HG03045 (cell line): ENCODE data around the gene PNN.
"Not testable (repeated sequence)": the region's sequence is repeated elsewhere in the genome, so short reads cannot be mapped to it uniquely, and the experiment has no call there.

Experiments used
- ATAC-seq: cut with Tn5 transposase; IDR thresholded peaks from one replicate; pipeline ENCODE4 v1.9.1; 2021; ENCODE audit warnings: mild to moderate bottlenecking, moderate library complexity; ENCODE audit not compliant: unreplicated experiment

Gene PNN

DNA sequence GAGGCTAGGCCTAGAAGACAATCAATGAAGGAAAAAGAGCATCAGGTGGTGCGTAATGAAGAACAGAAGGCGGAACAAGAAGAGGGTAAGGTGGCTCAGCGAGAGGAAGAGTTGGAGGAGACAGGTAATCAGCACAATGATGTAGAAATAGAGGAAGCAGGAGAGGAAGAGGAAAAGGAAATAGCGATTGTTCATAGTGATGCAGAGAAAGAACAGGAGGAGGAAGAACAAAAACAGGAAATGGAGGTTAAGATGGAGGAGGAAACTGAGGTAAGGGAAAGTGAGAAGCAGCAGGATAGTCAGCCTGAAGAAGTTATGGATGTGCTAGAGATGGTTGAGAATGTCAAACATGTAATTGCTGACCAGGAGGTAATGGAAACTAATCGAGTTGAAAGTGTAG, 5.5 kb downstream of the PNN start:
- no peak for ATAC-seq

DNA sequence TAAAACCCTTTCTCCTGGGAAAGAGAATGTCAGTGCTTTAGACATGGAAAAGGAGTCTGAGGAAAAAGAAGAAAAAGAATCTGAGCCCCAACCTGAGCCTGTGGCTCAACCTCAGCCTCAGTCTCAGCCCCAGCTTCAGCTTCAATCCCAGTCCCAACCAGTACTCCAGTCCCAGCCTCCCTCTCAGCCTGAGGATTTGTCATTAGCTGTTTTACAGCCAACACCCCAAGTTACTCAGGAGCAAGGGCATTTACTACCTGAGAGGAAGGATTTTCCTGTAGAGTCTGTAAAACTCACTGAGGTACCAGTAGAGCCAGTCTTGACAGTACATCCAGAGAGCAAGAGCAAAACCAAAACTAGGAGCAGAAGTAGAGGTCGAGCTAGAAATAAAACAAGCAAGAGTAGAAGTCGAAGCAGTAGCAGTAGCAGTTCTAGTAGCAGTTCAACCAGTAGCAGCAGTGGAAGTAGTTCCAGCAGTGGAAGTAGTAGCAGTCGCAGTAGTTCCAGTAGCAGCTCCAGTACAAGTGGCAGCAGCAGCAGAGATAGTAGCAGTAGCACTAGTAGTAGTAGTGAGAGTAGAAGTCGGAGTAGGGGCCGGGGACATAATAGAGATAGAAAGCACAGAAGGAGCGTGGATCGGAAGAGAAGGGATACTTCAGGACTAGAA, 6.1 kb downstream of the PNN start:
- no peak for ATAC-seq

DNA sequence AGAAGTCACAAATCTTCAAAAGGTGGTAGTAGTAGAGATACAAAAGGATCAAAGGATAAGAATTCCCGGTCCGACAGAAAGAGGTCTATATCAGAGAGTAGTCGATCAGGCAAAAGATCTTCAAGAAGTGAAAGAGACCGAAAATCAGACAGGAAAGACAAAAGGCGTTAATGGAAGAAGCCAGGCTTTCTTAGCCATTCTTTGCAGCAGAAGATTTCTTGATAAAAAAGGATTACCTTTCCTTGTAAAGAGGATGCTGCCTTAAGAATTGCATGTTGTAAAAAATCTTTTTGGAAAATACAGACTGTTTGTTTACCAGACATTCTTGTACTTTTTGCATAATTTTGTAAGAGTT, 6.6 kb downstream of the PNN start:
- ATAC-seq = no peak

DNA sequence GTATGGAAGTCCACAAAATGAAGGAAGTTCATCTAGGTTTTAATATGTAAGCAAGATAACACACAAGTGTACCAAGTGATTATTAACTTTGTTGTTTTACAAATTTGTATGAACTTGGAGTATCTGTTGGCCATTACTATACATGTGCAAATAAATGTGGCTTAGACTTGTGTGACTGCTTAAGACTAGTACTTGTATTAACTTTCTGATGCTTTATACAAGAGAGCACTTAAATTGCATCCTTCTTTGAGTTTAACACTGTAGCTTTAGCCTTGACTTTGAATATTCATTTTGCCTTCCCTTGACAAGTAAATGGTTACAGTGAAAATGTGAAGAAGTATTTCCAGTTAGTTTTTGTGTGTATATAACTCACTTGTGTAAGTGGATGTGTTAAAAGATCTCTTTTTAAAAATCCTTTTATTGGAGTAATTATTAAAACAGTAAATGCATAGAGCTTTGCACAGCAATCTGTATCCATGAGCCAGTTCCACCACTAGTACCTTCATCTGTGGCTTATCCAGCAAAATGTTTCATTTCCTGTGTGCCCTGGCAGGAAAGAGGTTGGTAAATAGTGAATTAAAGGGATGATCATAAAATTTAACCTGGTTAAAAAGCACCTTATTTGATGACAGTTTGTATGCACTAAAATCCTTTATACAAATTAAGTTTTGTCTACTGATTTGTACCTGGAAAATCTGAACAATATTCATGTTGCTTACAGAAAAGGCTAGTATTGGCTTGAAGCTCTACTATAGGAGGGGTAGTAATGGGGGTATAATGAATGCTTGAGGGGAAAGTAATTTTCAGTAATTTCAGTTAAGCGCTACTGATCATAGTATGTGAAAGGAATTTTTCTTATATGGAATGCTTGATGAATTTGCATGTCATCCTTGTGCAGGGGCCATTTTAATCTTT, 8.0 kb downstream of the PNN start:
- ATAC-seq = no peak

- ATAC-seq = not testable (repeated sequence)
These were observed 8.6 kb downstream of the PNN start for GRCh38 chr14:39183685-39184003.

GRCh38 chr14:39184628-39185255, 9.7 kb downstream of the PNN start:
- no peak for ATAC-seq

DNA sequence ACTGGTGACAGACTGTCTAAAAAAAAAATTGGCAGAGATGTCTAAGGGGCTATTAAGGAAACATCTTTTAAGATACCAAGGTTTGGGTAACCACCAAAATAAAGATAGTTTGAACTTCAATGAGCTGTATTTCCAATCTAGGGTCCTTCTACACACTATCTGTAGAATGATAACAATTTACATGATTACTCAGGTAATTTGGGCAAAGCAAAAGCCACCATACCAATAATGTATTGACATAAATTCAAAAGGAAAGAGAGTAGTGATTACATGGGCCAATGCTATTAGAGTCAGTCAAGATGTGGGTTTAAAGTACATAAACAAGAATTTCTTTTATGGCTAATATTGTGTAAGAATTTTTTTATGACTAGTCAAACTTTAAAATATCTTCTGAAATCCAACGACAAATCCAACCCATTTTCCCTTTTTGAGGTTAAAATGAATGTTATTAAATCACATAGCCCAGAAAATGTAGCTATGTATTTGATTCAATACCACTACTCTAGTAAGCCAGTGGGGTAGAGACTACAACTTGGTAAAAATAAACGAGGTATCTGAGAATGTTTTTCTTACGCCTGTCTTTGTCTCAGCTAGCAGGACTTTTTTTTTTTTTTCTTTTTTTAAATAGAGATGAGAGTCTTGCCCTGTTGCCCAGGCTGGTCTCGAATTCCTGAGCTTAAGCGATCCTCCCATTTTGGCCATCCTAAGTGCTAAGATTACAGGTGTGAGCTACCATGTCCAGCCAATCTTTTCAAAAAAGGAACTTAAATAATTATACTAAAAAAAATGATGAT, 10.4 kb downstream of the PNN start:
- no peak for ATAC-seq

DNA sequence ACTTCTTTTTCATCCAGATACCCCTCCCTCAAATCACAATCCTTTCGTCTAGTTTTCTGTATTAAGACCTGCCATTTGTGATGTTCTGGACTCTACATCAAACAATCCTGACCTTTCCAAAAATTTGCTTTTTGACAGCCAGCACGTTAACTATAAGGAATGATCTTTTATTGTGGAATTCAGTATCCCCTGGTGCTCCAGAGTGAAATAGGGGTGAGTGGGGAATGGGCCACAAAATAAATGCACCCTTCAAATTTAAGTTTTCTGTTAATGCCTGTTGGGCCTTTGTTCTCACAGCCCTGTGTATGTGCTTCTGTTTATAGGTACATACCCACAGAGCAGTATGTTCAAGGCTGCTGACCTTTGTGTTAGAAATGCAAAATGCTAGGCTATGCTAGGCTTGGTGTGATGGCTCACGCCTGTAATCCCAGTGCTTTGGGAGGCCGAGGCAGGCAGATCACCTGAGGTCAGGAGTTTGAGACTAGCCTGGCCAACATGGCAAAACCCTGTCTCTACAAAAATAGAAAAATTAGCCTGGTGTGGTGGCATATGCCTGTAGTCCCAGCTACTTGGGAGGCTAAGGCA, 12.0 kb downstream of the PNN start:
- no peak for ATAC-seq

- no peak for ATAC-seq
These were observed 28.9 kb downstream of the PNN start for GRCh38 chr14:39203659-39204606.

GRCh38 chr14:39207430-39207829, 32.4 kb downstream of the PNN start:
- not testable (repeated sequence) for ATAC-seq

GRCh38 chr14:39211109-39211741, 36.2 kb downstream of the PNN start:
- ATAC-seq = no peak

DNA sequence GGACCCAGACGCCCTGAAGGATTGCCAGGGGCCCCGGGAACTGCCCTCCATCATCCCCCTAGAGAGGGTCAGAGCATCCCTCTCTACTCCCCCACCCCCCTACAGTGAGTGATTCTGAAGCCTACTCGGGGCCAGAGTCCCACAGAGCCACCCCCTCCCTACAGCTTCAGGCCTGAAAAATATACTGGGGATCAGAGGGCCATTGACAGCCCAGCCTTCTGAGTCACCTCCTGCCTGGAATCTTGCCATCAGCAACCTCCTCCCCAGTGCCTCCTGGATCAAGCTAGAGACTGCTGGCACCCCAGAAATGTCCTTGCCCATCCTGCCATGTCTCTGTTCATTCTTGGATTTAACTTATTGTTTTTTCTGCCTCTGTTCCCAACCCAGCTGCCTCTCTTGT, 37.0 kb downstream of the PNN start:
- ATAC-seq = no peak

- no peak for ATAC-seq
These were observed 37.6 kb downstream of the PNN start for GRCh38 chr14:39212693-39213092.

DNA sequence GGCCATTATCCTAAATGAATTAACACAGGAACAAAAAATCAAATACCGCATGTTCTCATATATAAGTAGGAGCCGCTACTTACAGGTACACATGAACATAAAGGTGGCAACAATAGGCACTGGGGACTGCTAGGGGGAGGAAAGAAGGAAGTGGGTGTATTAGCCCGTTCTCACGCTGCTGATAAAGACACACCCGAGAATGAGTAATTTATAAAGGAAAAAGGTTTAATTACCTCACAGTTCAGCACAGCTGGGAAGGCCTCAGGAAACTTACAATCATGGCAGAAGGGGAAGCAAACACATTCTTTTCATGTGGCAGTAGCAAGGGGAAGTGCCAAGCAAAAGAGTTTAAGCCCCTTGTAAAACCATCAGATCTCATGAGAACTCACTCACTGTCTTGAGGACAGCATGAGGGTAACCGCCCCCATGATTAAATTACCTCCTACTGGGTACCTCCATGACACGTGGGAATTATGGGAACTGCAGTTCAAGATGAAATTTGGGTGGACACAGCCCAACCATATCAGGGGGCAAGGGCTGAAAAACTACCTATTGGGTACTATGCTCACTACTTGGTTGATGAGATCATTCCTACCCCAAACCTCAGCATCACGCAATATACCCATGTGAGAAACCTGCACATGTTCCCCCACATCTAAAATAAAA, 42.3 kb downstream of the PNN start:
- no peak for ATAC-seq

- no peak for ATAC-seq
These were observed 43.2 kb downstream of the PNN start for GRCh38 chr14:39218171-39218769.

- ATAC-seq = no peak
These were observed 44.0 kb downstream of the PNN start for GRCh38 chr14:39219075-39219499.

DNA sequence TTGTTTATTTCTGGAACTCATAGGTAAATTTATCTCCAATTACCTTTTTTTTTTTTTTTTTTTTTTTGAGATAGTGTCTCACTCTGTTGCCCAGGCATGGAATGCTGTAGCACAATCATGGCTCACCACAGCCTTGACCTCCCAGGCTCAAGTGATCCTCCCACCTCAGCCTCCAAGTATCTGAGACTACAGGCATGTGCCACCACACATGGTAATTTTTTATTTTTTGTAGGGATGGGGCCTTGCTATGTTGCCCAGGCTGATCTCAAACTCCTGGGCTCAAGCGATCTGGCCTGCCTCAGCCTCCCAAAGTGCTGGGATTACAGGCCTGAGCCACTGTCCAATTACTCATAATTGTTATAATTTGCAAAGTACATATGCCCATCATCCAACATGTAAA, 45.4 kb downstream of the PNN start:
- ATAC-seq = not testable (repeated sequence)

DNA sequence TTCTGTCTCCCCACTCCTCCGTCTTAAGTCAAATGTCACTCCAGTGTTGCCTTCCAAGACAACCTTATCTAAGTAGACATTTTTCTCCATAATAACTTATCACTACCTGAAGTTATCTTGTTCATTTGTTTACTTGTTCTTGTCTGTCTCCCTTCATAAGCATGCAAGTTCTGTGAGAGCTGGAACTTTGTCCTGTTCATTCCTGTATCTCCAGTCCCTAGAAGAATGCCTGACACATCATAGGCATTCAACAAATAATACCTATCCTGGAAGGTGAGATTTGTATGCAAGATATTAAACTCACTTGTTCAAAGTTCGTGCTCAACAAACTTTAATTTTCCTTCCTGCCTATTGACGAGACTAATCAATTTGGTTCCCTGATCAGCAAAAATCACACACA, 53.0 kb downstream of the PNN start:
- ATAC-seq = no peak
